HepG2 (cell line): ENCODE data around the gene TNFRSF6B. TPM values are rescaled to one million over a fixed set of nuclear protein-coding genes. Genes with fewer than 3 reads are reported as not detected.
A peak's percentile ranks its signal among the peaks of the same experiment; 100 is the strongest.

Experiments used
- EHMT2 ChIP-seq: fragments of 200-600 bp; sonication (generic); IDR thresholded peaks from 2 replicates; pipeline ENCODE4 v1.7.0; 2017; ENCODE audit warnings: antibody characterized with exemption, low read depth, low read length, borderline replicate concordance
- HDAC6 ChIP-seq: fragments of 200-600 bp; sonication (generic); IDR thresholded peaks from 2 replicates; pipeline ENCODE4 v1.7.0; 2017; ENCODE audit warnings: mild to moderate bottlenecking, antibody characterized with exemption, low read length, low read depth
- HNRNPH1 ChIP-seq: fragments of 200-400 bp; formaldehyde crosslinking; optimal IDR thresholded peaks from 2 replicates; pipeline ENCODE3; 2017; ENCODE audit warnings: mild to moderate bottlenecking, low read depth, low read length
- KDM5B ChIP-seq: sonication (generic); formaldehyde crosslinking; IDR thresholded peaks from 2 replicates; pipeline ENCODE4 v1.4.0; 2020; ENCODE audit warnings: missing genetic modification reagents, mild to moderate bottlenecking, borderline replicate concordance
- MEF2D ChIP-seq: sonication (generic); formaldehyde crosslinking; IDR thresholded peaks from 2 replicates; pipeline ENCODE4 v1.5.1; 2020; ENCODE audit warnings: mild to moderate bottlenecking, missing genetic modification reagents
- MEIS2 ChIP-seq: sonication (generic); formaldehyde crosslinking; IDR thresholded peaks from 2 replicates; pipeline ENCODE4 v1.9.0; 2021; ENCODE audit warnings: mild to moderate bottlenecking, missing genetic modification reagents
- PITX1 ChIP-seq: sonication (generic); formaldehyde crosslinking; IDR thresholded peaks from 2 replicates; pipeline ENCODE4 v1.5.1; 2020; ENCODE audit warnings: mild to moderate bottlenecking, missing genetic modification reagents
- PTBP1 ChIP-seq: fragments of 200-400 bp; formaldehyde crosslinking; IDR thresholded peaks from 2 replicates; pipeline ENCODE4 v1.6.1; 2018; ENCODE audit warnings: low read length, low read depth; ENCODE audit not compliant: poor library complexity, severe bottlenecking
- YY1 ChIP-seq: IDR thresholded peaks from 2 replicates; pipeline ENCODE4 v1.6.1; 2011; ENCODE audit warnings: low read length, low read depth, moderate library complexity, mild to moderate bottlenecking; ENCODE audit not compliant: insufficient read depth, insufficient replicate concordance
- ZBTB7B ChIP-seq: sonication (generic); formaldehyde crosslinking; IDR thresholded peaks from 2 replicates; pipeline ENCODE4 v1.4.0; 2020; ENCODE audit warnings: missing genetic modification reagents
- ZFAT ChIP-seq: sonication (generic); formaldehyde crosslinking; conservative IDR thresholded peaks from 2 replicates; pipeline ENCODE4 v1.8.1; 2023; ENCODE audit warnings: missing genetic modification reagents, inconsistent platforms
- ZNF121 ChIP-seq: sonication (generic); formaldehyde crosslinking; IDR thresholded peaks from 2 replicates; pipeline ENCODE4 v1.5.0; 2020; ENCODE audit warnings: mild to moderate bottlenecking, missing genetic modification reagents
- ZNF230 ChIP-seq: sonication (generic); formaldehyde crosslinking; IDR thresholded peaks from 2 replicates; pipeline ENCODE4 v1.4.0; 2020; ENCODE audit warnings: mild to moderate bottlenecking, missing genetic modification reagents
- ZNF468 ChIP-seq: sonication (generic); formaldehyde crosslinking; IDR thresholded peaks from 2 replicates; pipeline ENCODE4 v1.8.0; 2022; ENCODE audit warnings: mild to moderate bottlenecking, moderate library complexity, missing genetic modification reagents
- ZNF549 ChIP-seq: sonication (generic); formaldehyde crosslinking; IDR thresholded peaks from 2 replicates; pipeline ENCODE4 v1.5.0; 2020; ENCODE audit warnings: missing genetic modification reagents
- ZNF782 ChIP-seq: sonication (generic); formaldehyde crosslinking; IDR thresholded peaks from 2 replicates; pipeline ENCODE4 v1.4.0; 2020; ENCODE audit warnings: missing genetic modification reagents, mild to moderate bottlenecking, borderline replicate concordance
- ZNF83 ChIP-seq: sonication (generic); formaldehyde crosslinking; IDR thresholded peaks from 2 replicates; pipeline ENCODE4 v1.4.0; 2020; ENCODE audit warnings: missing genetic modification reagents, mild to moderate bottlenecking, borderline replicate concordance
- polyA plus RNA-seq, 8 experiments: library from polyadenylated mRNA; depleted of rRNA in 3 of 8; stranded (reverse) in 7 of 8; unstranded in 1 of 8; fragments of >200 nt; fragmentation: Illumina TruSeq in 4 of 8; extraction: Trizol in 4 of 8; gene quantifications; 2 replicates each; pipeline versions ENCODE4 v1.2.1 to v1.2.3, GENCODE V29; 2011 to 2016; ENCODE audit warnings: low read depth in 4 of 8, missing spikeins in 1 of 8, mixed read lengths in 1 of 8; ENCODE audit not compliant: insufficient read depth in 1 of 8
- total RNA-seq, 5 experiments: library from RNA; depleted of rRNA; stranded (reverse); fragments of >200 nt; fragmentation: Illumina TruSeq; extraction: Trizol; gene quantifications; 2 replicates each; pipeline ENCODE4 v1.2.3, GENCODE V29; 2016; ENCODE audit warnings: low read depth in 1 of 5
- TF ChIP-seq, protein P1 (sequence below): sonication (generic); formaldehyde crosslinking; IDR thresholded peaks from 2 replicates; pipeline ENCODE4 v1.8.1; 2023; ENCODE audit warnings: missing genetic modification reagents, inconsistent platforms, borderline replicate concordance
- TF ChIP-seq, protein P2 (sequence below): sonication (generic); formaldehyde crosslinking; conservative IDR thresholded peaks from 2 replicates; pipeline ENCODE4 v1.8.0; 2022; ENCODE audit warnings: low read depth, missing genetic modification reagents
- TF ChIP-seq, protein P3 (sequence below): sonication (generic); formaldehyde crosslinking; IDR thresholded peaks from 2 replicates; pipeline ENCODE4 v1.8.0; 2022; ENCODE audit warnings: missing genetic modification reagents, low read depth, mild to moderate bottlenecking, borderline replicate concordance
- TF ChIP-seq, protein P4 (sequence below): sonication (generic); formaldehyde crosslinking; IDR thresholded peaks from 2 replicates; pipeline ENCODE4 v1.4.0; 2020; ENCODE audit warnings: missing genetic modification reagents
- TF ChIP-seq, protein P5 (sequence below): sonication (generic); formaldehyde crosslinking; IDR thresholded peaks from 2 replicates; pipeline ENCODE4 v1.4.0; 2020; ENCODE audit warnings: missing genetic modification reagents
- TF ChIP-seq, protein P6 (sequence below): IDR thresholded peaks from 2 replicates; pipeline ENCODE4 v1.6.1; 2012; ENCODE audit warnings: low read depth, low read length, improper control_type of control experiment

TNFRSF6B gene
- total and polyA plus RNA-seq, 2 of the 13 experiments (the other 11 are each of a cell fraction or from before 2014, with no cell fraction given) = 0.24 TPM; not detected in 1

DNA sequence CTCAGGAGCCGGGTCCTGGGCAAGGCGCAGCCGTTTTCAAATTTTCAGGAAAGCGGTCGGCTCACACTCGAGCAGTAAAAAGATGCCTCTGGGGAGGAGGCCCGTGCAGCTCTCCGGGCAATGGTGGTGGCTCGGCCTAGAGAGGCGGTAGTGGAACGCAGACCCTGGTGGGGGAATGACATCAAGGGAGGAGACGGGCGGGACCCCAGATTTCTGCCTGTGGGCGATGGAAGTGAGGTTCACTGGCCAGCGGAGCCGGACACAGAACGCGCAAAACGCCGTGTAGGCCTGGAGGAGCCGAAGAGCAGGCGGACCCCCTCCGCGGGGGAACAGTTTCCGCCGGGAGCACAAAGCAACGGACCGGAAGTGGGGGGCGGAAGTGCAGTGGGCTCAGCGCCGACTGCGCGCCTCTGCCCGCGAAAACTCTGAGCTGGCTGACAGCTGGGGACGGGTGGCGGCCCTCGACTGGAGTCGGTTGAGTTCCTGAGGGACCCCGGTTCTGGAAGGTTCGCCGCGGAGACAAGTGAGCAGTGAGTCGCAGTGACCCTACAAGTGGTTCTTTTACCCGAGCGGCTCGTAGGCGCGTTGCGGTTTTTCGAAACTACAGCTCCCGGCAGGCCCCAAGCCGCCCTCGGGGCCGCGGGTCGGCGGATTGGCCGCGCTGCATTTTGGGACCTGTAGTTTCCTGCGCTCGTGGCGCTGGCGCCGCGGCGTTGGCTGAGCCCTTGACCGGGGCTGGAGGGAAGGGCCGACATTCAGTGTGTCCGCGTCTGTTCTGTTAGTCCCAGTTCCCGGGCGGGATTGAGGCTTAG, 38.3 kb upstream of the TNFRSF6B start, which contains the start of gene RTEL1 (continued):
- TF ChIP-seq MEIS2 (CRISPR knock-in tag) (peak; percentile 97), HDAC6 (no peak), ZNF782 (peak; percentile 66; the same call in 1 of the 2 replicates), HNRNPH1 (no peak), ZBTB7B (CRISPR knock-in tag) (peak; percentile 40; the same call in 1 of the 2 replicates), ZNF230 (CRISPR knock-in tag) (peak; percentile 96; the same call in 1 of the 2 replicates), ZNF549 (CRISPR knock-in tag) (peak; percentile 92; the same call in 1 of the 2 replicates), EHMT2 (no peak), ZNF121 (peak; percentile 61; the same call in 1 of the 2 replicates), PITX1 (CRISPR knock-in tag) (no peak; the same call in 1 of the 2 replicates), ZFAT (CRISPR knock-in tag) (peak; percentile 94; the same call in 1 of the 2 replicates), YY1 (peak; percentile 77), PTBP1 (no peak), KDM5B (CRISPR knock-in tag) (peak; percentile 74), ZNF468 (CRISPR knock-in tag) (peak; percentile 92), MEF2D (CRISPR knock-in tag) (peak; percentile 71; the same call in 1 of the 2 replicates), ZNF83 (CRISPR knock-in tag) (peak; percentile 74; the same call in 1 of the 2 replicates)
- TF ChIP-seq, protein P1, sequence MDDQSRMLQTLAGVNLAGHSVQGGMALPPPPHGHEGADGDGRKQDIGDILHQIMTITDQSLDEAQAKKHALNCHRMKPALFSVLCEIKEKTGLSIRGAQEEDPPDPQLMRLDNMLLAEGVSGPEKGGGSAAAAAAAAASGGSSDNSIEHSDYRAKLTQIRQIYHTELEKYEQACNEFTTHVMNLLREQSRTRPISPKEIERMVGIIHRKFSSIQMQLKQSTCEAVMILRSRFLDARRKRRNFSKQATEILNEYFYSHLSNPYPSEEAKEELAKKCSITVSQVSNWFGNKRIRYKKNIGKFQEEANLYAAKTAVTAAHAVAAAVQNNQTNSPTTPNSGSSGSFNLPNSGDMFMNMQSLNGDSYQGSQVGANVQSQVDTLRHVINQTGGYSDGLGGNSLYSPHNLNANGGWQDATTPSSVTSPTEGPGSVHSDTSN (CRISPR knock-in tag) = peak; percentile 88; the same call in 1 of the 2 replicates
- TF ChIP-seq, protein P2, sequence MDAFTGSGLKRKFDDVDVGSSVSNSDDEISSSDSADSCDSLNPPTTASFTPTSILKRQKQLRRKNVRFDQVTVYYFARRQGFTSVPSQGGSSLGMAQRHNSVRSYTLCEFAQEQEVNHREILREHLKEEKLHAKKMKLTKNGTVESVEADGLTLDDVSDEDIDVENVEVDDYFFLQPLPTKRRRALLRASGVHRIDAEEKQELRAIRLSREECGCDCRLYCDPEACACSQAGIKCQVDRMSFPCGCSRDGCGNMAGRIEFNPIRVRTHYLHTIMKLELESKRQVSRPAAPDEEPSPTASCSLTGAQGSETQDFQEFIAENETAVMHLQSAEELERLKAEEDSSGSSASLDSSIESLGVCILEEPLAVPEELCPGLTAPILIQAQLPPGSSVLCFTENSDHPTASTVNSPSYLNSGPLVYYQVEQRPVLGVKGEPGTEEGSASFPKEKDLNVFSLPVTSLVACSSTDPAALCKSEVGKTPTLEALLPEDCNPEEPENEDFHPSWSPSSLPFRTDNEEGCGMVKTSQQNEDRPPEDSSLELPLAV (CRISPR knock-in tag) = no peak
- TF ChIP-seq, protein P3, sequence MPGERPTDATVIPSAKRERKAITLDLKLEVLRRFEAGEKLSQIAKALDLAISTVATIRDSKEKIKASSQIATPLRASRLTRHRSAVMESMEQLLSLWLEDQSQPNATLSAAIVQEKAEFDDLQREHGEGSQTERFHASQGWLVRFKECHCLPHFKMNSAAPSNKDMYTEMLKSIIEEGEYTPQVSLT = peak; percentile 80
- TF ChIP-seq, protein P4, sequence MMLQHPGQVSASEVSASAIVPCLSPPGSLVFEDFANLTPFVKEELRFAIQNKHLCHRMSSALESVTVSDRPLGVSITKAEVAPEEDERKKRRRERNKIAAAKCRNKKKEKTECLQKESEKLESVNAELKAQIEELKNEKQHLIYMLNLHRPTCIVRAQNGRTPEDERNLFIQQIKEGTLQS (CRISPR knock-in tag) = peak; percentile 75; the same call in 1 of the 2 replicates
- TF ChIP-seq, protein P5, sequence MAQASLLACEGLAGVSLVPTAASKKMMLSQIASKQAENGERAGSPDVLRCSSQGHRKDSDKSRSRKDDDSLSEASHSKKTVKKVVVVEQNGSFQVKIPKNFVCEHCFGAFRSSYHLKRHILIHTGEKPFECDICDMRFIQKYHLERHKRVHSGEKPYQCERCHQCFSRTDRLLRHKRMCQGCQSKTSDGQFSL (CRISPR knock-in tag) = peak; percentile 95
- TF ChIP-seq, protein P6, sequence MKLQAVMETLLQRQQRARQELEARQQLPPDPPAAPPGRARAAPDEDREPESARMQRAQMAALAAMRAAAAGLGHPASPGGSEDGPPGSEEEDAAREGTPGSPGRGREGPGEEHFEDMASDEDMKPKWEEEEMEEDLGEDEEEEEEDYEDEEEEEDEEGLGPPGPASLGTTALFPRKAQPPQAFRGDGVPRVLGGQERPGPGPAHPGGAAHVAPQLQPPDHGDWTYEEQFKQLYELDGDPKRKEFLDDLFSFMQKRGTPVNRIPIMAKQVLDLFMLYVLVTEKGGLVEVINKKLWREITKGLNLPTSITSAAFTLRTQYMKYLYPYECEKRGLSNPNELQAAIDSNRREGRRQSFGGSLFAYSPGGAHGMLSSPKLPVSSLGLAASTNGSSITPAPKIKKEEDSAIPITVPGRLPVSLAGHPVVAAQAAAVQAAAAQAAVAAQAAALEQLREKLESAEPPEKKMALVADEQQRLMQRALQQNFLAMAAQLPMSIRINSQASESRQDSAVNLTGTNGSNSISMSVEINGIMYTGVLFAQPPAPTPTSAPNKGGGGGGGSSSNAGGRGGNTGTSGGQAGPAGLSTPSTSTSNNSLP = no peak
